Keratinocyte (primary cell): Measurements from ENCODE around the gene GPR180. TPM values are rescaled to one million over a fixed set of nuclear protein-coding genes. Genes with fewer than 3 reads are reported as not detected.

Experiments used
- DNase-seq: peaks from one replicate; pipeline ENCODE4 v3.0.0-alpha.2; 2011; ENCODE audit warnings: low read depth, missing footprints, low spot score
- FAIRE-seq: peaks from 2 replicates; lab custom pipeline; 2011; peaks lifted over from hg19 to GRCh38; lab: Jason Lieb, UNC
- H2AFZ ChIP-seq: 2 replicates; pipeline ENCODE4 v1.6.0; 2012; ENCODE audit warnings: low read length, control low read depth, inconsistent platforms; ENCODE audit not compliant: control insufficient read depth
- H3K27ac ChIP-seq: 2 replicates; pipeline ENCODE4 v1.5.1; 2011; ENCODE audit warnings: low read length; ENCODE audit not compliant: control insufficient read depth, insufficient read depth
- H3K27me3 ChIP-seq: 3 replicates; pipeline ENCODE4 v1.6.0; 2011; ENCODE audit warnings: low read length; ENCODE audit not compliant: control insufficient read depth, insufficient read depth; ENCODE audit errors: extremely low read depth
- H3K36me3 ChIP-seq, 2 experiments: 2 replicates in 1 of 2; 3 replicates in 1 of 2; pipeline ENCODE4 v1.5.1; 2011; ENCODE audit warnings: low read length in 2 of 2, mild to moderate bottlenecking in 1 of 2; ENCODE audit not compliant: control insufficient read depth in 2 of 2, insufficient read depth in 2 of 2; ENCODE audit errors: extremely low read depth in 1 of 2
- H3K4me1 ChIP-seq: 3 replicates; pipeline ENCODE4 v1.5.1; 2011; ENCODE audit warnings: low read length; ENCODE audit not compliant: control insufficient read depth, insufficient read depth; ENCODE audit errors: extremely low read depth
- H3K4me2 ChIP-seq: 3 replicates; pipeline ENCODE4 v1.6.0; 2011; ENCODE audit warnings: low read depth, low read length; ENCODE audit not compliant: control insufficient read depth, insufficient read depth; ENCODE audit errors: extremely low read depth
- H3K4me3 ChIP-seq, 3 experiments: fragments of 200-600 bp in 1 of 3; sonication (generic) in 1 of 3; 2 replicates in 2 of 3; 3 replicates in 1 of 3; pipeline ENCODE4 v1.5.1; 2011 to 2016; ENCODE audit warnings: low read length in 3 of 3, mild to moderate bottlenecking in 3 of 3, control low read depth in 2 of 3, inconsistent platforms in 1 of 3, low read depth in 1 of 3, mixed read lengths in 1 of 3, mixed run types in 1 of 3, moderate library complexity in 1 of 3; ENCODE audit not compliant: control insufficient read depth in 2 of 3, insufficient read depth in 2 of 3; ENCODE audit errors: extremely low read depth in 1 of 3
- H3K79me2 ChIP-seq: 2 replicates; pipeline ENCODE4 v1.6.0; 2012; ENCODE audit warnings: low read length; ENCODE audit not compliant: control insufficient read depth, insufficient read depth
- H3K9ac ChIP-seq: 3 replicates; pipeline ENCODE4 v1.6.0; 2011; ENCODE audit warnings: low read length; ENCODE audit not compliant: control insufficient read depth, insufficient read depth; ENCODE audit errors: extremely low read depth
- H3K9me1 ChIP-seq: 3 replicates; pipeline ENCODE4 v1.6.0; 2011; ENCODE audit warnings: low read length; ENCODE audit not compliant: control insufficient read depth, insufficient read depth; ENCODE audit errors: extremely low read depth
- H3K9me3 ChIP-seq: 2 replicates; pipeline ENCODE4 v1.5.1; 2012; ENCODE audit warnings: low read depth, low read length; ENCODE audit not compliant: control insufficient read depth
- H4K20me1 ChIP-seq: 3 replicates; pipeline ENCODE4 v1.6.0; 2011; ENCODE audit warnings: low read length; ENCODE audit not compliant: control insufficient read depth, insufficient read depth; ENCODE audit errors: extremely low read depth
- CTCF ChIP-seq, 3 experiments: IDR thresholded peaks in 1 of 3; conservative IDR thresholded peaks in 1 of 3; optimal IDR thresholded peaks in 1 of 3; 2 replicates in 2 of 3; 3 replicates in 1 of 3; pipeline versions ENCODE3 to v1.5.1; 2011; ENCODE audit warnings: low read length in 3 of 3, mild to moderate bottlenecking in 3 of 3, moderate library complexity in 2 of 3, control low read depth in 1 of 3, inconsistent platforms in 1 of 3; ENCODE audit not compliant: insufficient read depth in 2 of 3; ENCODE audit errors: extremely low read depth in 1 of 3
- EZH2 ChIP-seq: IDR thresholded peaks from one replicate; pipeline ENCODE4 v1.6.1; 2012; ENCODE audit warnings: inconsistent platforms, mild to moderate bottlenecking, low read length, moderate library complexity
- dilution Hi-C: fragments of 300-500 bp; cut with MboI; formaldehyde crosslinking; loops from one replicate; pipeline ENCODE4 v1.7.0; 2020; ENCODE audit warnings: low sequenced_read_pairs; ENCODE audit not compliant: extremely low pct_ligation_motif_present
- polyA plus RNA-seq, 5 experiments: library from polyadenylated mRNA; depleted of rRNA in 3 of 5; stranded (reverse) in 3 of 5; stranded (forward) in 1 of 5; unstranded in 1 of 5; fragments of >200 nt; gene quantifications; 1 replicate in 1 of 5; 2 replicates in 3 of 5; 3 replicates in 1 of 5; pipeline versions ENCODE4 v1.2.1 to v1.2.3, GENCODE V29; 2011 to 2012; ENCODE audit warnings: missing spikeins in 2 of 5, low read depth in 1 of 5, low replicate concordance in 1 of 5

The GPR180 gene
- polyA plus RNA-seq, 1 donor (not counting 4 experiments of a cell fraction or from before 2014, with no cell fraction given) = 9.9 TPM

DNA sequence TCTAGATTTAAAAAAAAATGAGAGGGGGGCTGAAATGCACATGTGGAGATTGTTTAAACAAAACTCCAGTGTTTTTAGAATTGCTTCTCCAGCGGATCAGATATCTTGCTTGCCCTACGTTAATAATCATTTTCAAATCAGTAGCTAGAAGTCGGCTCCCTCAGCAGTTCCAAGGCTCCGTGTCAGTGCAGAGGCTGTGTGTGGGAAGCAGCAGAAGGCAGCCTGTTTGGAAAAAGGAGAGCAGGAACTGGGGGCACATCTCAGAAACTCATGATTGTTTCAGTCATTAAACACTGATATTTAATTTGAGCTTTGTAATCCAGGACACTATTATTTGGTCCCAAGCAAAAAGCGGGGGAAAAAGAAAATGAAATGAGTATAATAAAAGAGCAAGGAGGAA is 59.7 kb downstream of the GPR180 start:
- no peaks in the 10 kb centered on the region for H3K9me3 ChIP-seq

GRCh38 chr13:94662274-94662945 is 60.8 kb downstream of the GPR180 start:
- H3K79me2 ChIP-seq = no peaks in the 10 kb centered on the region

More for the DNA sequence above, 59.7 kb downstream of the GPR180 start:
- FAIRE-seq (no peak), DNase-seq (no peak)
- TF ChIP-seq CTCF (optimal IDR thresholded peaks at IDR 0.05 in 1 of 3, IDR thresholded peaks at IDR 0.05 in 1 of 3, conservative IDR thresholded peaks at IDR 0.05 in 1 of 3; ENCODE audit: extremely low read depth in 1 of 3, insufficient read depth in 2 of 3, low read length in 3 of 3) = no peak
- TF ChIP-seq EZH2 = no peak
- no peaks in the 10 kb centered on the region for H3K27me3 ChIP-seq
- no peaks in the 10 kb centered on the region for H3K9me1 ChIP-seq
- no peak overlapping the region for H3K9ac ChIP-seq
- H3K4me1 ChIP-seq = peaks cover 17% of the 10 kb centered on the region
- no peak overlapping the region for H3K27ac ChIP-seq
- H2AFZ ChIP-seq = no peak overlapping the region
- H3K4me3 ChIP-seq = no peak overlapping the region
- H3K36me3 ChIP-seq = no peaks in the 10 kb centered on the region
- no peaks in the 10 kb centered on the region for H3K79me2 ChIP-seq
- no peak overlapping the region for H3K4me2 ChIP-seq
- H4K20me1 ChIP-seq = no peaks in the 10 kb centered on the region
- dilution Hi-C loops = no loop called here

More at GRCh38 chr13:94662274-94662945, 60.8 kb downstream of the GPR180 start:
- H3K4me1 ChIP-seq = peaks cover 11% of the 10 kb centered on the region
- FAIRE-seq = no peak
- H3K4me3 ChIP-seq = no peak overlapping the region
- dilution Hi-C loops = no loop called here
- no peaks in the 10 kb centered on the region for H3K9me3 ChIP-seq
- H2AFZ ChIP-seq = no peak overlapping the region
- H3K9ac ChIP-seq = no peak overlapping the region
- H3K9me1 ChIP-seq = no peaks in the 10 kb centered on the region
- H3K4me2 ChIP-seq = no peak overlapping the region
- no peak for TF ChIP-seq CTCF (optimal IDR thresholded peaks at IDR 0.05 in 1 of 3, IDR thresholded peaks at IDR 0.05 in 1 of 3, conservative IDR thresholded peaks at IDR 0.05 in 1 of 3; ENCODE audit: extremely low read depth in 1 of 3, insufficient read depth in 2 of 3, low read length in 3 of 3)
- TF ChIP-seq EZH2 = no peak
- no peaks in the 10 kb centered on the region for H3K27me3 ChIP-seq
- DNase-seq = no peak
- H3K36me3 ChIP-seq = no peaks in the 10 kb centered on the region
- no peak overlapping the region for H3K27ac ChIP-seq
- no peaks in the 10 kb centered on the region for H4K20me1 ChIP-seq
